A549 (cell line): ENCODE measurements around the gene NACC2. TPM values are rescaled to one million over a fixed set of nuclear protein-coding genes. Genes with fewer than 3 reads are reported as not detected.

Experiments used
- ATAC-seq, 2 experiments: fragments of 200-7000 bp in 1 of 2; fragments of >200 bp in 1 of 2; cut with Nextera tagmentation in 1 of 2; cut with Tn5 transposase in 1 of 2; 3 replicates each; pipeline versions ENCODE4 v1.8.0 to v1.9.1; 2018 to 2020; ENCODE audit warnings: mild to moderate bottlenecking in 1 of 2, moderate library complexity in 1 of 2
- CTCF ChIA-PET: fragments of 300-600 bp; sonication (Branson Sonifier 250); formaldehyde crosslinking; extraction: SDS; loops from one replicate; lab custom pipeline; 2021; ENCODE audit warnings: antibody characterized with exemption, inconsistent platforms; lab: Yijun Ruan, JAX
- POLR2A ChIA-PET: fragments of 350-600 bp; formaldehyde crosslinking; extraction: SDS; loops from one replicate; lab custom pipeline; 2021; ENCODE audit warnings: antibody characterized with exemption, inconsistent platforms; lab: Yijun Ruan, JAX
- DNase-seq, 2 experiments: peaks; one replicate each; pipeline versions ENCODE4 v3.0.0 to v3.0.0-alpha.2; 2011 to 2016; ENCODE audit warnings: low read depth in 1 of 2, low spot score in 1 of 2
- FAIRE-seq: peaks from 2 replicates; lab custom pipeline; 2011; peaks lifted over from hg19 to GRCh38; lab: Jason Lieb, UNC
- H3K27ac ChIP-seq, 2 experiments: fragments of >200 bp; sonication (Bioruptor Twin); formaldehyde crosslinking; 3 replicates each; pipeline ENCODE4 v1.5.1; 2016 to 2017
- H3K4me1 ChIP-seq: fragments of >200 bp; sonication (Bioruptor Twin); formaldehyde crosslinking; 3 replicates; pipeline ENCODE4 v1.6.1; 2016
- H3K4me2 ChIP-seq: fragments of >200 bp; sonication (Bioruptor Twin); formaldehyde crosslinking; 3 replicates; pipeline ENCODE4 v1.6.1; 2016
- H3K4me3 ChIP-seq: fragments of >200 bp; sonication (Bioruptor Twin); formaldehyde crosslinking; 3 replicates; pipeline ENCODE4 v1.5.1; 2016
- H3K9me3 ChIP-seq: fragments of >200 bp; sonication (Bioruptor Twin); formaldehyde crosslinking; 3 replicates; pipeline ENCODE4 v1.6.1; 2016
- BCL3 ChIP-seq: fragments of >200 bp; sonication (Bioruptor Twin); formaldehyde crosslinking; IDR thresholded peaks from 3 replicates; pipeline ENCODE4 v1.6.1; 2016
- CBX2 ChIP-seq: fragments of 200-600 bp; sonication (generic); IDR thresholded peaks from 2 replicates; pipeline ENCODE4 v1.6.1; 2016; ENCODE audit warnings: low read depth, mild to moderate bottlenecking, borderline replicate concordance
- E2F6 ChIP-seq: IDR thresholded peaks from 2 replicates; pipeline ENCODE4 v1.6.1; 2012; ENCODE audit warnings: low read depth, borderline replicate concordance
- HOXB13 ChIP-seq: fragments of 250-450 bp; sonication (Bioruptor Pico); IDR thresholded peaks from 2 replicates; pipeline ENCODE4 v1.5.0; 2020; ENCODE audit warnings: low read depth, mild to moderate bottlenecking, moderate library complexity
- MAX ChIP-seq: IDR thresholded peaks from 2 replicates; pipeline ENCODE4 v1.6.1; 2012
- NR3C1 ChIP-seq: fragments of >200 bp; sonication (Bioruptor Twin); formaldehyde crosslinking; IDR thresholded peaks from 3 replicates; pipeline ENCODE4 v1.6.1; 2017
- PBX3 ChIP-seq: IDR thresholded peaks from 2 replicates; pipeline ENCODE4 v1.6.1; 2012
- PHF8 ChIP-seq: fragments of 200-600 bp; sonication (generic); IDR thresholded peaks from 2 replicates; pipeline ENCODE4 v1.6.1; 2016; ENCODE audit warnings: low read depth, mild to moderate bottlenecking, antibody characterized with exemption, moderate library complexity, borderline replicate concordance
- POLR2A ChIP-seq: IDR thresholded peaks from 2 replicates; pipeline ENCODE4 v1.6.1; 2012; ENCODE audit warnings: mild to moderate bottlenecking, low read length
- REST ChIP-seq: fragments of 200-600 bp; sonication (generic); IDR thresholded peaks from 2 replicates; pipeline ENCODE4 v1.6.1; 2016; ENCODE audit warnings: antibody characterized with exemption, mild to moderate bottlenecking, moderate library complexity
- USF2 ChIP-seq: fragments of 450-650 bp; IDR thresholded peaks from 2 replicates; pipeline ENCODE4 v1.6.1; 2014; ENCODE audit warnings: antibody characterized with exemption
- ZNF302 ChIP-seq: fragments of 250-450 bp; sonication (Bioruptor Pico); IDR thresholded peaks from 2 replicates; pipeline ENCODE4 v1.9.0; 2021; ENCODE audit warnings: inconsistent platforms, mild to moderate bottlenecking, moderate library complexity
- WGBS: methylation state at CpG from one replicate; pipeline ENCODE4 v1.1.6; 2017; ENCODE audit errors: missing lambda C conversion rate; 5-methylcytosine and 5-hydroxymethylcytosine counted together
- polyA plus RNA-seq, 4 experiments: library from polyadenylated mRNA; depleted of rRNA in 3 of 4; stranded (reverse); fragments of >200 nt; fragmentation: RNase III in 1 of 4; extraction: RNeasy Plus Mini Kit Qiagen cat#74134 plus additional on column Dnase treatment in 1 of 4; gene quantifications; 2 replicates in 3 of 4; 3 replicates in 1 of 4; pipeline ENCODE4 v1.2.3, GENCODE V29; 2011 to 2017

NACC2 gene
- polyA plus RNA-seq, 2 of the 4 experiments (the other 2 are of a cell fraction), result 16.1 to 28.4 TPM

- ATAC-seq (no peak), DNase-seq (no peak), FAIRE-seq (no peak)
- Histone ChIP-seq H3K27ac (peak overlapping the region; percentile 92 to 94; a peak in 3 of 6 replicates), H3K4me1 (peaks cover 38% of the 10 kb centered on the region), H3K4me3 (peak overlapping the region; percentile 79; the same call in 2 of the 3 replicates), H3K4me2 (peak overlapping the region; percentile 97), H3K9me3 (no peaks in the 10 kb centered on the region)
- POLR2A ChIA-PET, result interaction anchor here (0.6 to 1.5 kb wide), 3 partner anchors 13 to 1165 kb away, joined by 4 to 6 read pairs (median 5); no protein-coding TSS in a partner anchor
- CTCF ChIA-PET, result interaction anchor here (0.9 to 4.4 kb wide), 8 partner anchors 10 to 128 kb away, joined by 3 to 27 read pairs (median 4); no protein-coding TSS in a partner anchor
- TF ChIP-seq CBX2 (no peak), NR3C1 (no peak), REST (no peak), ZNF302 (no peak), HOXB13 (no peak), POLR2A (no peak)
- WGBS, result 81% methylated on average over 3 of the region's 5 CpGs
Measured at GRCh38 chr9:136096505-136097001, 1.5 kb upstream of the NACC2 start.

GRCh38 chr9:136093995-136094881 lies 851 bp downstream of the NACC2 start:
- ChIA-PET POLR2A (interaction anchor here (0.6 to 1.8 kb wide), 5 partner anchors 15 to 345 kb away, joined by 3 to 12 read pairs (median 6); no protein-coding TSS in a partner anchor), CTCF (interaction anchor here (0.6 to 1.7 kb wide), 7 partner anchors 9 to 127 kb away, joined by 3 to 14 read pairs (median 3); no protein-coding TSS in a partner anchor)
- FAIRE-seq, result no peak
- Histone ChIP-seq H3K9me3 (no peaks in the 10 kb centered on the region), H3K4me3 (peak overlapping the region; percentile 79), H3K4me1 (peaks cover 54% of the 10 kb centered on the region), H3K4me2 (peak overlapping the region; percentile 97), H3K27ac (peak overlapping the region; percentile 92 to 94)
- 2% methylated on average over 33 of the region's 74 CpGs for WGBS
- peak; percentile 61 to 81 for ATAC-seq
- peak; percentile 81 to 90 for DNase-seq
- TF ChIP-seq BCL3 (no peak), PBX3 (no peak), PHF8 (peak; percentile 36; the same call in 1 of the 2 replicates), USF2 (peak; percentile 86), MAX (peak; percentile 88), E2F6 (peak; percentile 80)
